DLD1 (cell line): Measurements from ENCODE around the gene PGLYRP1.

ENCODE experiments used
- in situ Hi-C: cut with HindIII; loops from 2 replicates; pipeline ENCODE4 v1.10.0; 2017; ENCODE audit warnings: low sequenced_read_pairs

PGLYRP1 gene

DNA sequence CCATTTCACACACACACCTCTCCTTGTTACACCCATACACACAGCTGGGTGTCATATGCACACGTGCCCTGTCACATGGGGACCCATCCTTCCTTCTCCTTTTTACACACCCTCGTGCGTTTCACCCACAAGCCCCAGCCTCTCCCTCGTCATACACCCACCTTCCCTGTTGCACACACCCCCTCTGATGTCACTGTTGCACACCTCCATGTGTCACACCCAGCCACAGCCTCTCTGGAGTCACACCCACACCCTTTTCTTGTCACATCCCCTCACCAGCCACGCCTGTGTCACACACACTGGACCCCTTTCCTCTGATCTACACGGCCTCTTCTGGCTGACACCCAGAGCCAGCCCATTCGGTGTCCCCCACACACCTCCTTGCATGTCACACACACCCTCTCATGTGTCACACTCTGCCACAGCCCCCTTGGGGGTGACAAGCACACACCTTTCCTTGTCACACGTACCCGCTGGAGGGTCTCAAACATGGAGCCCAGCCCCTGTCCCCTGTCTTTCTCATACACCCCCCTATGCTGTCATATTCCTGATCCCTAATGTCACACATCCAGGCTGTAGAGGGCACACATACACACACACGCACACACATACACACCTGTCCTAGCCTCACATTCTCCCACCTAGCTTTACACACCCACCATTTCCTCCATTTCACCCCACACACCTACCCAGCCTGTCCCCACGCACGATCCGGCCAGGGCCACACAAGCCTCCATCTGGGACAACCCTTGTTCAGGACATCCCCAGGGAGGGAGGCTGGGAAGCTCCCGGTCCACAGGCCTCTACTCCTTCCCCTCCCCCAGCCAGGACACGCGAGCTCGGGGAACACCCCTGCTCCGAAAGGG, 50.5 kb downstream of the PGLYRP1 start:
- in situ Hi-C loops = no loop called here

DNA sequence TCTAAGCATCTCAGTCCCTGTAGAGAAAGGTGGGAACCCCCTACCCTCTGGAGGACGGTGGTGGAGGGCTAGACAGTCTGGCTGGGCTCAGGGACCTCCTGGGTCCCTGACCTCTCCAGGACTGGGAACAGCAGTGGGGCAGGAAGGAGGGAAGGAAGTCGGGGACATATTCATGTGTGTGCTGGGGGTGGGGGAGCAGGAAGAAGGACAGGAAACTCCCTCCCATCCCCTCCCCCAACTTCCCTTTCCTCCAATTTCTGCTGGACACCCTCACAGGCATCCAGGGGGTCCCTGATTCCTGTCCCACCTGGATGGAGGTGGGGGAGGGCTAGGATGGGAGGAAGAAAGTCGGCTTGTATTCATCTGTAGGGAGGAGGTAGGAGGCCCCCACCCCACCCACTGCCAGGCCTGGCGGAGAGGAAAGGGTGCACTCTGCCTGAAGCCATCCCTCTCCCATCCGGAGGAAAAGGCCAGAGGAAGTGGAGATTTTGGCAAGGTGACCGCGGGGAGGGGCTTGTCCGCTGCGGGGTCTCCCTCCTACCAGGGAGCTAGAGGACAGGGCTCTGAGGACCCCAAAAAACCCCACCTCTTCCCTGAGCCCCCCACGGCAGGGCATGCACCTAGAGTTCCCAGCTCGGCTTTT, 51.5 kb downstream of the PGLYRP1 start:
- in situ Hi-C loops = no loop called here

DNA sequence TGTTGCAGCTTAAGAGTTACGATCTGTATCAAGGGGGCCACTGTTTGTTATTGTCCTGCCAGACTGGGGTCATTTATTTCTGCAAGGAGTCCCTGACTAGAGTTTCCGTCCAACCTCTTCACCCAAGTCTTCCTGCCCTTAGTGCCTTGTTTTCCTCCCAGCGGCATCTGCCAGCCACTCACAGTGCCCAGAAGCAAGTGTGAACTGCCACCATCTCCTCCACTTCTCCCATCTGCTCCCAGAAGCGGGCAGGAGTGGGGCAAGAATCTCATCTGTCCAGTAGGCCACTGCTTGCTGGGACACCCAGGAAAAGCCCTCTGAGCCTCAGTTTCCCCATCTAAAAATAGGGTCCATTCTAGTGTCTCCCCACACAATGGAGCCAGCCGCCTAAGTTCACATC, 53.2 kb downstream of the PGLYRP1 start:
- in situ Hi-C loops = no loop called here
